GM13977 (cell line): ENCODE results near the gene OLIG1.
A peak's percentile ranks its signal among the peaks of the same experiment; 100 is the strongest.

Source experiments
- DNase-seq: peaks from one replicate; pipeline ENCODE4 v3.0.0; 2012; ENCODE audit warnings: low spot score
- CTCF ChIP-seq: IDR thresholded peaks from 2 replicates; pipeline ENCODE4 v1.5.1; 2012; ENCODE audit warnings: mild to moderate bottlenecking, control low read depth; ENCODE audit not compliant: insufficient read depth; ENCODE audit errors: extremely low read depth, missing control alignments
- in situ Hi-C: fragments of 300-500 bp; cut with MboI; formaldehyde crosslinking; loops from one replicate; pipeline ENCODE4 v1.12.0; 2022; ENCODE audit warnings: low sequenced_read_pairs, low pct_unique_long_range_greater_than_20kb, mixed read lengths, inconsistent platforms; ENCODE audit not compliant: unreplicated experiment

The OLIG1 gene

GRCh38 chr21:33031152-33031911, 38.6 kb upstream of the OLIG1 start:
- in situ Hi-C loops, result no loop called here
- no peak for TF ChIP-seq CTCF
- DNase-seq, result peak; percentile 18

GRCh38 chr21:33032434-33033047, 37.4 kb upstream of the OLIG1 start:
- peak; percentile 30 for DNase-seq
- in situ Hi-C loops, result no loop called here
- no peak for TF ChIP-seq CTCF

GRCh38 chr21:33033094-33033951, 36.6 kb upstream of the OLIG1 start:
- in situ Hi-C loops, result no loop called here
- peak; percentile 30 for DNase-seq
- no peak for TF ChIP-seq CTCF

GRCh38 chr21:33033961-33034413, 36.0 kb upstream of the OLIG1 start:
- in situ Hi-C loops, result no loop called here
- peak; percentile 21 for DNase-seq
- no peak for TF ChIP-seq CTCF

- in situ Hi-C loops, result no loop called here
- no peak for TF ChIP-seq CTCF
- no peak for DNase-seq
These were observed 34.8 kb upstream of the OLIG1 start for GRCh38 chr21:33035147-33035546.

GRCh38 chr21:33036430-33037162, 33.3 kb upstream of the OLIG1 start:
- no peak for TF ChIP-seq CTCF
- peak; percentile 35 for DNase-seq
- in situ Hi-C loops, result no loop called here
